Kidney epithelial cell (primary cell): Measurements from ENCODE around the gene HMGB1. TPM values are rescaled to one million over a fixed set of nuclear protein-coding genes. Genes with fewer than 3 reads are reported as not detected.
"Not testable (repeated sequence)": the region's sequence is repeated elsewhere in the genome, so short reads cannot be mapped to it uniquely, and the experiment has no call there.

Experiments
- DNase-seq: peaks from one replicate; pipeline ENCODE4 v3.0.0-alpha.2; 2010; ENCODE audit warnings: low read depth
- H3K27me3 ChIP-seq: 2 replicates; pipeline ENCODE4 v1.6.0; 2011; ENCODE audit warnings: low read length; ENCODE audit not compliant: control insufficient read depth, insufficient read depth
- H3K36me3 ChIP-seq: 2 replicates; pipeline ENCODE4 v1.5.1; 2011; ENCODE audit warnings: low read length; ENCODE audit not compliant: control insufficient read depth, insufficient read depth
- H3K4me3 ChIP-seq: 2 replicates; pipeline ENCODE4 v1.5.1; 2011; ENCODE audit warnings: low read depth, mild to moderate bottlenecking, control low read depth, low read length
- CTCF ChIP-seq: IDR thresholded peaks from 2 replicates; pipeline ENCODE4 v1.5.1; 2011; ENCODE audit warnings: mild to moderate bottlenecking, moderate library complexity, low read length, control low read depth, inconsistent platforms; ENCODE audit not compliant: insufficient read depth, poor library complexity, severe bottlenecking
- total RNA-seq: library from RNA; depleted of rRNA; stranded (reverse); fragments of >200 nt; gene quantifications from 2 replicates; pipeline ENCODE4 v1.2.3, GENCODE V29; 2015

Gene HMGB1
- total RNA-seq, 1 donor from 2014 or later: 448 TPM

- H3K27me3 ChIP-seq: no peaks in the 10 kb centered on the region
- no peak overlapping the region for H3K4me3 ChIP-seq
- no peak for DNase-seq
- H3K36me3 ChIP-seq: no peaks in the 10 kb centered on the region
- no peak for TF ChIP-seq CTCF
Observed at GRCh38 chr13:30453727-30454126, 12.0 kb downstream of the HMGB1 start.

GRCh38 chr13:30451476-30451875, 14.3 kb downstream of the HMGB1 start:
- not testable (repeated sequence) for H3K36me3 ChIP-seq, DNase-seq, H3K27me3 ChIP-seq, H3K4me3 ChIP-seq

GRCh38 chr13:30450066-30450465, 15.7 kb downstream of the HMGB1 start:
- no peak for TF ChIP-seq CTCF
- no peak overlapping the region for H3K4me3 ChIP-seq
- H3K27me3 ChIP-seq: no peaks in the 10 kb centered on the region
- no peaks in the 10 kb centered on the region for H3K36me3 ChIP-seq
- no peak for DNase-seq

GRCh38 chr13:30448441-30448840, 17.3 kb downstream of the HMGB1 start:
- Histone ChIP-seq H3K36me3 (no peaks in the 10 kb centered on the region), H3K27me3 (no peaks in the 10 kb centered on the region), H3K4me3 (no peak overlapping the region)
- no peak for DNase-seq
- TF ChIP-seq CTCF: no peak

GRCh38 chr13:30446126-30446500, 19.6 kb downstream of the HMGB1 start:
- Histone ChIP-seq H3K4me3 (peak overlapping the region; percentile 19), H3K36me3 (no peaks in the 10 kb centered on the region), H3K27me3 (no peaks in the 10 kb centered on the region)
- no peak for DNase-seq
- no peak for TF ChIP-seq CTCF

- no peaks in the 10 kb centered on the region for H3K27me3 ChIP-seq
- TF ChIP-seq CTCF: no peak
- H3K36me3 ChIP-seq: no peaks in the 10 kb centered on the region
- DNase-seq: no peak
- H3K4me3 ChIP-seq: no peak overlapping the region
Observed at GRCh38 chr13:30443957-30444404, 21.8 kb downstream of the HMGB1 start.

- not testable (repeated sequence) for H3K36me3 ChIP-seq, H3K27me3 ChIP-seq, H3K4me3 ChIP-seq, DNase-seq
Observed at GRCh38 chr13:30443491-30443890, 22.2 kb downstream of the HMGB1 start.
